Esophagus muscularis mucosa (tissue), 4 donors: ENCODE results near the gene VPS26C. TPM values are rescaled to one million over a fixed set of nuclear protein-coding genes. Genes with fewer than 3 reads are reported as not detected.

Experiments used
- DNase-seq: peaks from one replicate; pipeline ENCODE4 v3.0.0-alpha.2; 2017; ENCODE audit errors: extremely low spot score
- H3K27ac ChIP-seq, 4 donors: fragments of 200-600 bp; sonication (generic); replicated peaks in 1 of 4; 1 replicate in 3 of 4; 2 replicates in 1 of 4; pipeline ENCODE4 v1.5.1; 2016 to 2019; ENCODE audit warnings: mild to moderate bottlenecking in 1 of 4
- H3K27me3 ChIP-seq, 4 donors: fragments of 200-600 bp; sonication (generic); one replicate each; pipeline versions ENCODE4 v1.5.1 to v1.6.0; 2016 to 2019
- H3K36me3 ChIP-seq, 4 donors: fragments of 200-600 bp; sonication (generic); one replicate each; pipeline ENCODE4 v1.5.1; 2016 to 2019
- H3K4me1 ChIP-seq, 4 donors: fragments of 200-600 bp; sonication (generic); one replicate each; pipeline ENCODE4 v1.5.1; 2016 to 2019
- H3K4me3 ChIP-seq, 4 donors: fragments of 200-600 bp; sonication (generic); 1 replicate in 2 of 4; 2 replicates in 2 of 4; pipeline ENCODE4 v1.5.1; 2016 to 2019; ENCODE audit warnings: mild to moderate bottlenecking in 4 of 4, moderate library complexity in 1 of 4
- H3K9me3 ChIP-seq, 4 donors: fragments of 200-600 bp; sonication (generic); 1 replicate in 3 of 4; 2 replicates in 1 of 4; pipeline ENCODE4 v1.5.1; 2016 to 2019
- CTCF ChIP-seq, 3 experiments: fragments of 200-600 bp in 2 of 3; fragments of 450-650 bp in 1 of 3; sonication (generic) in 2 of 3; IDR thresholded peaks; one replicate each; pipeline ENCODE4 v1.5.1; 2017 to 2019; ENCODE audit warnings: antibody characterized with exemption in 3 of 3, mild to moderate bottlenecking in 2 of 3, moderate library complexity in 1 of 3
- EP300 ChIP-seq: sonication (generic); formaldehyde crosslinking; IDR thresholded peaks from one replicate; pipeline ENCODE4 v1.6.1; 2017; ENCODE audit warnings: antibody characterized with exemption
- POLR2A ChIP-seq: fragments of 450-650 bp; IDR thresholded peaks from one replicate; pipeline ENCODE4 v1.6.1; 2017; ENCODE audit warnings: antibody characterized with exemption, moderate library complexity, mild to moderate bottlenecking, low read depth
- POLR2AphosphoS5 ChIP-seq, 2 donors: sonication (generic); formaldehyde crosslinking; IDR thresholded peaks; one replicate each; pipeline ENCODE4 v1.6.1; 2017; ENCODE audit warnings: antibody characterized with exemption in 2 of 2
- WGBS: methylation state at CpG from one replicate; pipeline ENCODE4 v1.1.5; 2018; 5-methylcytosine and 5-hydroxymethylcytosine counted together
- intact Hi-C: fragments of 100-400 bp; cut with DNase I; formaldehyde crosslinking; loops from one replicate; pipeline ENCODE4 v1.15.1; 2023
- total RNA-seq, 4 donors: library from RNA; depleted of rRNA; stranded (reverse); fragments of >200 nt; gene quantifications; one replicate each; pipeline versions ENCODE4 v1.1.0 to v1.2.1, GENCODE V29; 2016

VPS26C gene
- total RNA-seq, 4 donors from 2014 or later: 56.5 to 71.3 (median 59.7) TPM

- peaks cover 12 to 51% (median 36%) of the 10 kb centered on the region in 4 donors for H3K36me3 ChIP-seq
- H3K27ac ChIP-seq: no peak overlapping the region
- intact Hi-C loops: no loop called here
- DNase-seq: peak; percentile 24
- peaks cover 0 to 19% (median 6%) of the 10 kb centered on the region in 4 donors for H3K4me1 ChIP-seq
- WGBS: 92% methylated on average over 8 of the region's 8 CpGs
- H3K4me3 ChIP-seq: no peak overlapping the region
- TF ChIP-seq POLR2AphosphoS5 (IDR thresholded peaks at IDR 0.05): no peak
- TF ChIP-seq CTCF (IDR thresholded peaks at IDR 0.05): no peak
- no peak for TF ChIP-seq EP300
- TF ChIP-seq POLR2A: no peak
- no peaks in the 10 kb centered on the region for H3K27me3 ChIP-seq
- no peaks in the 10 kb centered on the region for H3K9me3 ChIP-seq
Measured at GRCh38 chr21:37240978-37241377, 26.2 kb downstream of the VPS26C start.

- no peaks in the 10 kb centered on the region for H3K9me3 ChIP-seq
- WGBS: 67% methylated on average over 4 of the region's 4 CpGs
- H3K4me1 ChIP-seq: no peaks in the 10 kb centered on the region
- peaks cover 22 to 82% (median 56%) of the 10 kb centered on the region in 4 donors for H3K36me3 ChIP-seq
- no peak for DNase-seq
- TF ChIP-seq POLR2AphosphoS5 (IDR thresholded peaks at IDR 0.05): no peak
- TF ChIP-seq CTCF (IDR thresholded peaks at IDR 0.05): no peak
- no peak for TF ChIP-seq POLR2A
- TF ChIP-seq EP300: no peak
- no peak overlapping the region for H3K27ac ChIP-seq
- H3K4me3 ChIP-seq: no peak overlapping the region
- H3K27me3 ChIP-seq: no peaks in the 10 kb centered on the region
- intact Hi-C loops: no loop called here
Measured at GRCh38 chr21:37237764-37238163, 29.4 kb downstream of the VPS26C start.

GRCh38 chr21:37237346-37237745 lies 29.8 kb downstream of the VPS26C start:
- WGBS: 97% methylated on average over 2 of the region's 2 CpGs

GRCh38 chr21:37233551-37234146 lies 33.5 kb downstream of the VPS26C start:
- Histone ChIP-seq H3K4me3 (no peak overlapping the region), H3K4me1 (no peaks in the 10 kb centered on the region), H3K9me3 (no peaks in the 10 kb centered on the region), H3K27ac (no peak overlapping the region), H3K36me3 (peaks cover 37 to 96% (median 77%) of the 10 kb centered on the region in 4 donors), H3K27me3 (no peaks in the 10 kb centered on the region)
- intact Hi-C loops: no loop called here
- TF ChIP-seq CTCF (IDR thresholded peaks at IDR 0.05) (no peak), EP300 (no peak), POLR2AphosphoS5 (IDR thresholded peaks at IDR 0.05) (no peak), POLR2A (no peak)
- WGBS: 90% methylated on average over 9 of the region's 9 CpGs
- DNase-seq: peak; percentile 42

More at GRCh38 chr21:37237346-37237745, 29.8 kb downstream of the VPS26C start:
- DNase-seq: no peak
- H3K27ac ChIP-seq: no peak overlapping the region
- TF ChIP-seq EP300: no peak
- no peak for TF ChIP-seq POLR2A
- no peak for TF ChIP-seq CTCF (IDR thresholded peaks at IDR 0.05)
- no peak for TF ChIP-seq POLR2AphosphoS5 (IDR thresholded peaks at IDR 0.05)
- no peaks in the 10 kb centered on the region for H3K4me1 ChIP-seq
- H3K9me3 ChIP-seq: no peaks in the 10 kb centered on the region
- intact Hi-C loops: no loop called here
- H3K4me3 ChIP-seq: no peak overlapping the region
- H3K36me3 ChIP-seq: peaks cover 24 to 87% (median 60%) of the 10 kb centered on the region in 4 donors
- no peaks in the 10 kb centered on the region for H3K27me3 ChIP-seq
